ENCODE data around the gene WDR27.
"Not testable (repeated sequence)": the region's sequence is repeated elsewhere in the genome, so short reads cannot be mapped to it uniquely, and the experiment has no call there.

Gene WDR27

DNA sequence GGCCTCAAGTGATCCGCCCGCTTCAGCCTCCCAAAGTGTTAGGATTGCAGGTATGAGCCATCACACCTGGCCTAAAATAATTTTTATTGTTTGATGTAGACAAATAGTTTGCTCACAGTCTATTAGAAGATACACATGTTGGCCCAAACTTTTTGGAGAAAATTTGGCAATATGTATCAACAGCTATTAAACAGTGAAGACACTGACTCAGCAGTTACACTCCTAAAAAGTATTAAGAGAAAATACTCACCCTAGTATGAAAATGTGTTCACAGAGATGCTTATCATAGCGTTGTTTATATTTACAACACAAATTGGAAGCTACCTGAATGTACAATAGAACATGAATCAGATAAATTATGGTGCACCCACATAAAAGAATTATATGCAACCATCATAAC, 173.1 kb downstream of the WDR27 start:
- no peak for TF ChIP-seq POLR2A (IDR thresholded peaks at IDR 0.05; ENCODE audit: low read depth, low read length)
- no peak for DNase-seq (ENCODE audit: insufficient read length, low spot score)
- no peak for FAIRE-seq

- no peak for DNase-seq (ENCODE audit: insufficient read length, low spot score)
- no peak for FAIRE-seq
- TF ChIP-seq POLR2A (IDR thresholded peaks at IDR 0.05; ENCODE audit: low read depth, low read length), result no peak
Observed at GRCh38 chr6:169527306-169527705, 174.5 kb downstream of the WDR27 start.

GRCh38 chr6:169521825-169522224, 180.0 kb downstream of the WDR27 start:
- no peak for DNase-seq (ENCODE audit: insufficient read length, low spot score)
- FAIRE-seq, result no peak
- no peak for TF ChIP-seq POLR2A (IDR thresholded peaks at IDR 0.05; ENCODE audit: low read depth, low read length)

- FAIRE-seq, result no peak
- no peak for DNase-seq (ENCODE audit: insufficient read length, low spot score)
- no peak for TF ChIP-seq POLR2A (IDR thresholded peaks at IDR 0.05; ENCODE audit: low read depth, low read length)
Observed at GRCh38 chr6:169520104-169520503, 181.7 kb downstream of the WDR27 start.

DNA sequence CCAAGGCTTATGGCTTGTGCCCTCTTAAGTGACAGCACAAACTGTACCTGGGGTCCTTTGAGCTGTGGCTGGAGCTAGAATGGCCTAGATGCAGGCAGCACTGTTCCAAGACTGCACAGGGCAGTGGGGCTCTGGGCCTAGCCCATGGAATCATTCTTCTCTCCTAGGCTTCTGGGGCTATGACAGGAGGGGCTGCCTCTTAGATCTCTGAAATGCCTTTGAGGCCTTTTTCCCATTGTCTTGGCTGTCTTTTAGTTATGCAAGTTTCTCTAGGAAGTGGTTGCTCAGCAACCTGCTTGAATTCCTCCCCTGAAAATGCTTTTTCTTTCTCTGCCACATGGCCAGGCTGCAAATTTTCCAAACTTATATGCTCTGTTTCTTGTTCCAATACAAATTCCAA, 183.4 kb downstream of the WDR27 start:
- DNase-seq (ENCODE audit: insufficient read length, low spot score) (no peak), FAIRE-seq (no peak)
- TF ChIP-seq POLR2A (IDR thresholded peaks at IDR 0.05; ENCODE audit: low read depth, low read length), result no peak

- DNase-seq (ENCODE audit: insufficient read length, low spot score) (no peak), FAIRE-seq (no peak)
- no peak for TF ChIP-seq POLR2A (IDR thresholded peaks at IDR 0.05; ENCODE audit: low read depth, low read length)
Observed at GRCh38 chr6:169513478-169514193, 188.2 kb downstream of the WDR27 start.

- not testable (repeated sequence) for FAIRE-seq; DNase-seq (ENCODE audit: insufficient read length, low spot score)
Observed at GRCh38 chr6:169511785-169512184, 190.0 kb downstream of the WDR27 start.

GRCh38 chr6:169510871-169511270, 191.0 kb downstream of the WDR27 start:
- DNase-seq (ENCODE audit: insufficient read length, low spot score), result no peak
- TF ChIP-seq POLR2A (IDR thresholded peaks at IDR 0.05; ENCODE audit: low read depth, low read length), result no peak
- FAIRE-seq, result no peak

DNA sequence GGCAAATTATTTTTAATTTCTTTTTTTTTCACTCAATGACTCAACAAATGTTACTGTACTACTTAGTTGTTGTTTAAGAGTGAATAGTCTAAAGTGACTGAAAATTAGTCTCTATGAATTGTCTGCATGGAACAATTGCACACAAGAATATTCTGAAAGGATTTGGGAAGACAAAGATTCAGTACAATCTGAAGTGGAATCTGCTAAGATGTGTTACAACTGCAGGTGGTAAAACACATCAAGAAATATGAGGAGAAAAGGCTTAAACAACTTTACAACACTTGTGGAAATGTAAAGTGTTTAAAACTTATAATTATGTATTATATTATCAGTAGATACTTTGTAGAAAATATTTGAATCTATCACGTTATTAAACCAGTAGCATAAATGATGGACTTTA, 193.4 kb downstream of the WDR27 start:
- DNase-seq (ENCODE audit: insufficient read length, low spot score), result no peak
- no peak for FAIRE-seq
- TF ChIP-seq POLR2A (IDR thresholded peaks at IDR 0.05; ENCODE audit: low read depth, low read length), result no peak

- no peak for TF ChIP-seq POLR2A (IDR thresholded peaks at IDR 0.05; ENCODE audit: low read depth, low read length)
- DNase-seq (ENCODE audit: insufficient read length, low spot score) (no peak), FAIRE-seq (no peak)
Observed at GRCh38 chr6:169503422-169504152, 198.2 kb downstream of the WDR27 start.

- TF ChIP-seq POLR2A (IDR thresholded peaks at IDR 0.05; ENCODE audit: low read depth, low read length), result no peak
- no peak for DNase-seq (ENCODE audit: insufficient read length, low spot score)
- no peak for FAIRE-seq
Observed at GRCh38 chr6:169502445-169502844, 199.4 kb downstream of the WDR27 start.

DNA sequence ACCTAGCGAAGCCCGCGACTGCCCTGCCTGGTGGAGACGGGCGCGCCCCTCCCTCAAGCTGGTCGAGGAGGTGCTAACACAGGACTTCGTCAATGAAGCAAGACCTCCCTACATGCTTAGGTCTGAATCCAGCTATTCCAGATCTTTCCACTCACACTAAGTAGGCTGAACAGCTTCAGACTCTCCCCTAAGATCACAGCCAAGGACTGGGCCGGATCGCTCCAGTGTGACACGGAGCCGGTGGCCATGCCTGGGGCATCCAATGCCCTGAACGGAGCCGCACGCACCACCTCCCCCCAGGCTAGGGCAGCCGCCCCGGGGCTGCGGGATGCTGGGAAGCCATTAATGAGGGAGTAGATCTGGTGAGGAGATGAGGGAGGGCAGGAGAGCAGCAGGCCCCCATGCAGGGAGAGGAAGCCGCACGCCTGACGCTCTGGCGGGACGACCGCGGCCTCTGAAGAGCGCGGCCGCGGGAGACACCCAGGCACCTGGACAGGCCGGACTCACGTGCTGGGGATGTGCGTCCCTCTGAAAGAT, 200.0 kb downstream of the WDR27 start:
- FAIRE-seq, result no peak

GRCh38 chr6:169501128-169501527, 200.7 kb downstream of the WDR27 start:
- DNase-seq (ENCODE audit: insufficient read length, low spot score), result no peak
- FAIRE-seq, result no peak
- no peak for TF ChIP-seq POLR2A (IDR thresholded peaks at IDR 0.05; ENCODE audit: low read depth, low read length)

More for the DNA sequence above, 200.0 kb downstream of the WDR27 start:
- TF ChIP-seq POLR2A (IDR thresholded peaks at IDR 0.05; ENCODE audit: low read depth, low read length), result no peak
- no peak for DNase-seq (ENCODE audit: insufficient read length, low spot score)

- no peak for FAIRE-seq
- DNase-seq (ENCODE audit: insufficient read length, low spot score), result no peak
Observed at GRCh38 chr6:169500688-169501087, 201.1 kb downstream of the WDR27 start.

DNA sequence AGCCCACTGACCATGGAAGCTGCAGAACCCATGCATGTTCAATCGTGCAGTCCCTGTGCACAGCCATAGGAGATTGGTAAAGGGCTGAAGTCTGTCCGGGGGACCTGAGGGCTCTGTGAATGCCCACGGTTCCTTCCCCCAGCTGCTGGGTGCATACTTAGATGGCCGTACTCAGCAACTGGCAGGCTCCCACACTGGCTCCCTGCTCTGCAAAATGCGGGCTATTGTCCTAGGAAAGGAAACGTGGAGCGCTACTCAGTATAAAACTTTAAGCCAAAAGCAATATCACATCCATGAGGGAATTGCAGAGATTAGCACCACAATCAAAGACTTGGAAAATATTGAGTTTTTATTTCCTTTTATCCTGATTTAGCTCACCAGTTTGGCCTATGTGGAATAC, 202.0 kb downstream of the WDR27 start:
- no peak for TF ChIP-seq POLR2A (IDR thresholded peaks at IDR 0.05; ENCODE audit: low read depth, low read length)
- no peak for FAIRE-seq

More at GRCh38 chr6:169500688-169501087, 201.1 kb downstream of the WDR27 start:
- TF ChIP-seq POLR2A (IDR thresholded peaks at IDR 0.05; ENCODE audit: low read depth, low read length), result no peak

More for the DNA sequence above, 202.0 kb downstream of the WDR27 start:
- no peak for DNase-seq (ENCODE audit: insufficient read length, low spot score)
